Activated B cell treated with CpG ODN at 0.5 μM for 24 hours (primary cell): ENCODE results near the gene FBXO9. TPM values are rescaled to one million over a fixed set of nuclear protein-coding genes. Genes with fewer than 3 reads are reported as not detected.
"Not testable (repeated sequence)": the region's sequence is repeated elsewhere in the genome, so short reads cannot be mapped to it uniquely, and the experiment has no call there.

ENCODE experiments used
- ATAC-seq: fragments of 200-7000 bp; cut with Tn5 transposase; one replicate; pipeline ENCODE4 v1.10.0; 2021; ENCODE audit warnings: low read depth, mild to moderate bottlenecking, moderate library complexity
- CTCF ChIA-PET: fragments of 350-600 bp; sonication (Branson Sonifier 250); formaldehyde crosslinking; loops from one replicate; lab custom pipeline; 2021; ENCODE audit warnings: antibody characterized with exemption; lab: Charles Lee
- POLR2A ChIA-PET: fragments of 350-600 bp; sonication (Branson Sonifier 250); formaldehyde crosslinking; loops from one replicate; lab custom pipeline; 2021; ENCODE audit warnings: antibody characterized with exemption; lab: Charles Lee
- DNase-seq: peaks from one replicate; pipeline ENCODE4 v3.0.0; 2022
- H3K27ac Mint-ChIP-seq: one replicate; pipeline ENCODE4 v1.8.0; 2020; ENCODE audit warnings: mixed read lengths
- H3K27me3 Mint-ChIP-seq: one replicate; pipeline ENCODE4 v1.8.0; 2021; ENCODE audit warnings: mixed read lengths
- H3K36me3 Mint-ChIP-seq: one replicate; pipeline ENCODE4 v1.8.0; 2021; ENCODE audit warnings: low read depth, mixed read lengths
- H3K4me1 Mint-ChIP-seq: one replicate; pipeline ENCODE4 v1.8.0; 2021; ENCODE audit warnings: mixed read lengths
- H3K4me3 Mint-ChIP-seq: one replicate; pipeline ENCODE4 v1.8.0; 2020; ENCODE audit warnings: mild to moderate bottlenecking, mixed read lengths
- H3K9me3 Mint-ChIP-seq: one replicate; pipeline ENCODE4 v1.8.0; 2020; ENCODE audit warnings: mixed read lengths
- intact Hi-C: fragments of 100-400 bp; cut with micrococcal nuclease; formaldehyde crosslinking; loops from one replicate; pipeline ENCODE4 v1.15.1; 2024
- total RNA-seq: library from RNA; stranded (reverse); gene quantifications from 2 replicates; pipeline ENCODE4 v1.2.3, GENCODE V29; 2022
- TF ChIP-seq, protein P1 (sequence below): fragments of 200-600 bp; IDR thresholded peaks from one replicate; pipeline ENCODE4 v1.8.0; 2022; ENCODE audit warnings: antibody characterized with exemption, mild to moderate bottlenecking

Gene FBXO9
- total RNA-seq, 1 donor from 2014 or later: 62.1 TPM

DNA sequence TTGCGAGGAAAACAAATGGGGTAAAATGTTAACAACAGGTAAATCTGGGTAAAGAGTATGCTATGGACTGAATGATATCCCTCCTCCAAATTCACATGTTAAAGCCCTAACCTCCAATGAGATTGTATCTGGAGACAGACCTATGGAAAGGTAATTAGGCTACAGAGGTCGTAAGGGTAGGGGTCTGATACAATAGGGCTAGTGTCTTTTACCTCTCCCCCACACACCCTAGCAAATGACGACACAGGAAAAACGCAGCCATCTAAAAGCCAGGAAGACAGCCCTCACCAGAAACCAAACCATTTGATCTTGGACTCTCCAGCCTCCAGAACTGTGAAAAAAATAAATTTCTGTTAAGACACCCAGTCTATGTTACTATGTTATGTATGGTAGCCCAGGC is 20.6 kb upstream of the FBXO9 start:
- TF ChIP-seq, protein P1, sequence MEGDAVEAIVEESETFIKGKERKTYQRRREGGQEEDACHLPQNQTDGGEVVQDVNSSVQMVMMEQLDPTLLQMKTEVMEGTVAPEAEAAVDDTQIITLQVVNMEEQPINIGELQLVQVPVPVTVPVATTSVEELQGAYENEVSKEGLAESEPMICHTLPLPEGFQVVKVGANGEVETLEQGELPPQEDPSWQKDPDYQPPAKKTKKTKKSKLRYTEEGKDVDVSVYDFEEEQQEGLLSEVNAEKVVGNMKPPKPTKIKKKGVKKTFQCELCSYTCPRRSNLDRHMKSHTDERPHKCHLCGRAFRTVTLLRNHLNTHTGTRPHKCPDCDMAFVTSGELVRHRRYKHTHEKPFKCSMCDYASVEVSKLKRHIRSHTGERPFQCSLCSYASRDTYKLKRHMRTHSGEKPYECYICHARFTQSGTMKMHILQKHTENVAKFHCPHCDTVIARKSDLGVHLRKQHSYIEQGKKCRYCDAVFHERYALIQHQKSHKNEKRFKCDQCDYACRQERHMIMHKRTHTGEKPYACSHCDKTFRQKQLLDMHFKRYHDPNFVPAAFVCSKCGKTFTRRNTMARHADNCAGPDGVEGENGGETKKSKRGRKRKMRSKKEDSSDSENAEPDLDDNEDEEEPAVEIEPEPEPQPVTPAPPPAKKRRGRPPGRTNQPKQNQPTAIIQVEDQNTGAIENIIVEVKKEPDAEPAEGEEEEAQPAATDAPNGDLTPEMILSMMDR: no peak
- Mint-ChIP-seq H3K36me3 (peaks cover 22% of the 10 kb centered on the region), H3K27ac (no peak overlapping the region), H3K4me1 (peaks cover 12% of the 10 kb centered on the region), H3K27me3 (no peaks in the 10 kb centered on the region), H3K9me3 (no peaks in the 10 kb centered on the region), H3K4me3 (no peak overlapping the region)
- intact Hi-C loops: no loop called here
- no peak for ATAC-seq
- no peak for DNase-seq
- ChIA-PET CTCF (no interaction called here), POLR2A (no interaction called here)

DNA sequence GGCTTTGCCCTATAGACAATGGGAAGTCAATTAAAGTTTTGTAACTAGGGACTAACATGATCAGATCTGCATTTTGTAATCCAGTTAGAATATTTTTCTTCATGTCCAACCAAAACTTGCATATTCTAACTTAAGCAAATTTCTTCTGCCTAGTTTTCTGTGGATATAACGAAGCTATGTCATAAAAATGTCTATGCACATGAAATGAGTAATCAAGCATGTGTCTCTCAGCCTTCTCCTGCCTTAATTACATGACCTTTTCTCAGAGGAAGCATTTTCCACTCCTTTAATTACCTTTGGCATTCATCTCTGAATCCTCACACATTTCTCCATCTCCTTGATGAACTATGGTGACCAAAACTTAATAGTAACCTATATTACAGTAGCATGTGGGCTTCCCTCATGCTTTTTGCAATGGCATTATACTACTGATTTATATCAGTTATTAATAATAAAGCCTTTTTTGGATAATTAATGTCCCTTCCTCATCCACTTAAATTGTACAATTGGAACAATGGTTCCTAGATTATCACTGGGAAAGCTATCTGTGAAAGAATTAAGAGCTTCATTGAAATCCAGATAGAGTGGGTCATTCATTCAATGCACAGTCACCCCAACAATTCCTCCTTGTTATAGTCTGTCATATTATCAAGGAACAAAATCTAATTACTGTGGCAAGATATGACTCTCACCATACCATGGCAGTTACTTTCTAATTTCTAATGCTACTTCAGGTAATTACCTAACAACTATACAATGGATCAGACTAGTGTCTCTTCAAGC is 19.1 kb upstream of the FBXO9 start:
- Mint-ChIP-seq H3K9me3 (no peaks in the 10 kb centered on the region), H3K4me3 (no peak overlapping the region), H3K27me3 (no peaks in the 10 kb centered on the region), H3K36me3 (peaks cover 9% of the 10 kb centered on the region), H3K27ac (no peak overlapping the region), H3K4me1 (peaks cover 12% of the 10 kb centered on the region)
- TF ChIP-seq, protein P1: no peak
- ChIA-PET CTCF (no interaction called here), POLR2A (interaction anchor here (0.6 kb wide), 1 partner anchor 11 kb away, joined by 3 read pairs; no protein-coding TSS in a partner anchor)
- ATAC-seq (no peak), DNase-seq (no peak)
- intact Hi-C loops: no loop called here

DNA sequence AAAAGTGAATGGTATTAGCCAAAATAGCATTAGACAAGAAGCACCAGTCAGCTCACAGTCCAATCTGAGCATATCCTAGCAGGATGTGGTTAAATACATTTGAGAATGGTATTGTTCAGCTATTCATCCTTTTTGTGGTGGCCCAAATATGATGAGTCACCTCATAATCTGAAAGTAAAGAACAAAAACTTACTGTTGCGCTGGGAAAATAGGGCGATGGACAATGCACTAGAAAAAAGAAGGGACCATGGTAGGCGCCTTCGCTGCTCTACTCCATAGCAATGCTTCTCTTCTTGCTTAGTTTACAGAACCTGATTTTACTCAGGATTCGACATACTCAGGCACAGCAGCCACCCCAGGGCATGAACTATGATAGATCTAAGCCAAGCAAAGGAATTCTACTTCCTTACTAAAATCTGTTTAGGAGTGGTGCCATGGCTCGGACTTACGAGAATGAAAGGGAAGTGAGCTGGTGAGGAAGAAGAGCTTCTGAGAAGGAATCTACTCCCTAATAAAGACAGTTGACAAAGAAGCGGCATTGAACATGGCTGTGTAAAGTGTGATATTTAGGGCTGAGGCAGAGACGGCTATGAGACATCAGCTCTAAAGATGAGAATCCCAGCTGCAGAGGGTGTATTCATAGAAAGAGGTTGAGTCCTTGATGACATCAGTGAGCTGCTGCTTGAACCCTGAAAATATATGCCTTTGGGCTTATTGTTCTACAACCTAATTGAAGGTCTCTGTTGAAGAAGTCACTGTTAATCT is 16.6 kb upstream of the FBXO9 start:
- Mint-ChIP-seq H3K27me3 (no peaks in the 10 kb centered on the region), H3K9me3 (no peaks in the 10 kb centered on the region), H3K4me1 (peaks cover 12% of the 10 kb centered on the region), H3K27ac (no peak overlapping the region), H3K4me3 (no peak overlapping the region), H3K36me3 (peaks cover 15% of the 10 kb centered on the region)
- ChIA-PET POLR2A (interaction anchor here (0.6 kb wide), 2 partner anchors 21 to 485 kb away, joined by 4 to 5 read pairs; no protein-coding TSS in a partner anchor), CTCF (no interaction called here)
- intact Hi-C loops: no loop called here
- no peak for ATAC-seq
- TF ChIP-seq, protein P1: no peak
- DNase-seq: no peak

GRCh38 chr6:53049415-53049814 is 15.8 kb upstream of the FBXO9 start:
- DNase-seq (no peak), ATAC-seq (no peak)
- POLR2A ChIA-PET: no interaction called here
- intact Hi-C loops: no loop called here
- CTCF ChIA-PET: no interaction called here
- TF ChIP-seq, protein P1: no peak
- H3K4me1 Mint-ChIP-seq: peaks cover 12% of the 10 kb centered on the region
- peaks cover 20% of the 10 kb centered on the region for H3K36me3 Mint-ChIP-seq
- no peak overlapping the region for H3K27ac Mint-ChIP-seq
- no peaks in the 10 kb centered on the region for H3K27me3 Mint-ChIP-seq
- H3K4me3 Mint-ChIP-seq: no peak overlapping the region
- H3K9me3 Mint-ChIP-seq: no peaks in the 10 kb centered on the region

- CTCF ChIA-PET, H3K27ac Mint-ChIP-seq, POLR2A ChIA-PET, ATAC-seq, H3K27me3 Mint-ChIP-seq, H3K4me3 Mint-ChIP-seq, intact Hi-C loops, DNase-seq, H3K9me3 Mint-ChIP-seq: not testable (repeated sequence)
- Mint-ChIP-seq H3K4me1 (peaks cover 24% of the 10 kb centered on the region), H3K36me3 (peaks cover 29% of the 10 kb centered on the region)
Measured at GRCh38 chr6:53052152-53052551, 13.1 kb upstream of the FBXO9 start.
